Fibroblast of lung (primary cell): Measurements from ENCODE around the gene SLC39A7. TPM values are rescaled to one million over a fixed set of nuclear protein-coding genes. Genes with fewer than 3 reads are reported as not detected.

Source experiments
- DNase-seq, 2 donors: peaks; one replicate each; pipeline versions ENCODE4 v3.0.0 to v3.0.0-alpha.2; 2010; ENCODE audit warnings: low read depth in 2 of 2
- H2AFZ ChIP-seq: 2 replicates; pipeline ENCODE4 v1.5.1; 2012; ENCODE audit warnings: low read length, control low read depth, inconsistent platforms
- H3K27ac ChIP-seq: 2 replicates; pipeline ENCODE4 v1.5.1; 2011; ENCODE audit warnings: low read length, control low read depth; ENCODE audit not compliant: insufficient read depth
- H3K27me3 ChIP-seq: 2 replicates; pipeline ENCODE4 v1.5.1; 2011; ENCODE audit warnings: mild to moderate bottlenecking, low read length; ENCODE audit not compliant: control insufficient read depth, insufficient read depth
- H3K36me3 ChIP-seq: 2 replicates; pipeline ENCODE4 v1.5.1; 2011; ENCODE audit warnings: low read length; ENCODE audit not compliant: control insufficient read depth, insufficient read depth
- H3K4me1 ChIP-seq: 2 replicates; pipeline ENCODE4 v1.5.1; 2011; ENCODE audit warnings: low read length; ENCODE audit not compliant: control insufficient read depth, insufficient read depth; ENCODE audit errors: extremely low read depth
- H3K4me2 ChIP-seq: 2 replicates; pipeline ENCODE4 v1.5.1; 2011; ENCODE audit warnings: low read length, control low read depth; ENCODE audit not compliant: insufficient read depth; ENCODE audit errors: extremely low read depth
- H3K4me3 ChIP-seq, 4 experiments: fragments of 200-600 bp in 1 of 4; sonication (generic) in 1 of 4; replicated peaks in 1 of 4; 2 replicates each; pipeline ENCODE4 v1.5.1; 2011 to 2016; ENCODE audit warnings: low read length in 4 of 4, low read depth in 3 of 4, mild to moderate bottlenecking in 3 of 4, control low read depth in 2 of 4, inconsistent platforms in 1 of 4, mixed read lengths in 1 of 4; ENCODE audit not compliant: insufficient read depth in 1 of 4; ENCODE audit errors: control extremely low read depth in 1 of 4
- H3K79me2 ChIP-seq: 2 replicates; pipeline ENCODE4 v1.5.1; 2012; ENCODE audit warnings: mild to moderate bottlenecking, low read length, inconsistent platforms; ENCODE audit not compliant: control insufficient read depth, insufficient read depth
- H3K9ac ChIP-seq: 2 replicates; pipeline ENCODE4 v1.5.1; 2011; ENCODE audit warnings: mild to moderate bottlenecking, low read length, control low read depth; ENCODE audit not compliant: insufficient read depth
- H3K9me3 ChIP-seq: 2 replicates; pipeline ENCODE4 v1.5.1; 2012; ENCODE audit warnings: low read depth, low read length; ENCODE audit not compliant: control insufficient read depth, insufficient read depth
- H4K20me1 ChIP-seq: 2 replicates; pipeline ENCODE4 v1.5.1; 2011; ENCODE audit warnings: low read length; ENCODE audit not compliant: control insufficient read depth, insufficient read depth; ENCODE audit errors: extremely low read depth
- EZH2 ChIP-seq: IDR thresholded peaks from 2 replicates; pipeline ENCODE4 v1.5.1; 2012; ENCODE audit warnings: low read length, control low read depth, mild to moderate bottlenecking; ENCODE audit errors: missing control alignments
- polyA plus RNA-seq, 2 donors: library from polyadenylated mRNA; depleted of rRNA in 1 of 2; stranded (reverse) in 1 of 2; unstranded in 1 of 2; fragments of >200 nt; gene quantifications; 2 replicates each; pipeline ENCODE4 v1.2.1, GENCODE V29; 2011 to 2012; ENCODE audit warnings: missing spikeins in 1 of 2
- total RNA-seq: library from RNA; depleted of rRNA; stranded (reverse); fragments of >200 nt; gene quantifications from 2 replicates; pipeline ENCODE4 v1.2.1, GENCODE V29; 2014
- TF ChIP-seq, protein P1 (sequence below), 2 donors: IDR thresholded peaks in 1 of 2; conservative IDR thresholded peaks in 1 of 2; 1 replicate in 1 of 2; 2 replicates in 1 of 2; pipeline ENCODE4 v1.5.1; 2011 to 2012; ENCODE audit warnings: low read length in 2 of 2, control low read depth in 1 of 2, inconsistent platforms in 1 of 2, low read depth in 1 of 2, mild to moderate bottlenecking in 1 of 2

The SLC39A7 gene
- total and polyA plus RNA-seq, 2 donors (not counting 1 experiment from before 2014, with no cell fraction given), result 112 to 160 TPM

DNA sequence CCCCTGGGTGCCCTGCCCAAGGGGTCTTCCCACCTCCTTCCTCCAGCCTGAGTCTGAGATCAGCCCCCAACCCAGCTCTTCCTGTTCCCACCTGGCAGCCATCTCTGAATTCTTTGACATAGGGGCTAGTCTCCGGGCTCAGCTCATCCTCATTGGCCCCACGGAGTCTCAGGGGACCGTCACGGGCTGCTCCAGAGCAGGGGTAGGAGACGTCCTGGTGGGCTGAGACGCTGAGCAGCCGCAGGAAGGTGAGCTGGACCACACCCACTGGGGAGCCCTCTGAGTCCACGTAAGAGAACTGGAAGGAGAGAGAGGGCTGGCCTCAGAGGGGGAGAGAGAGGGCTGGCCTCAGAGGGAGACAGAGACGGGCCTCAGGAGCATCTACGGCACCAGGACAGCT is 36.5 kb upstream of the SLC39A7 start:
- H3K4me1 ChIP-seq, result peaks cover 5% of the 10 kb centered on the region
- no peaks in the 10 kb centered on the region for H3K36me3 ChIP-seq
- no peak overlapping the region for H3K4me3 ChIP-seq
- H3K27ac ChIP-seq, result no peak overlapping the region
- no peaks in the 10 kb centered on the region for H3K9me3 ChIP-seq
- no peak overlapping the region for H3K9ac ChIP-seq
- TF ChIP-seq EZH2, result no peak
- TF ChIP-seq, protein P1, sequence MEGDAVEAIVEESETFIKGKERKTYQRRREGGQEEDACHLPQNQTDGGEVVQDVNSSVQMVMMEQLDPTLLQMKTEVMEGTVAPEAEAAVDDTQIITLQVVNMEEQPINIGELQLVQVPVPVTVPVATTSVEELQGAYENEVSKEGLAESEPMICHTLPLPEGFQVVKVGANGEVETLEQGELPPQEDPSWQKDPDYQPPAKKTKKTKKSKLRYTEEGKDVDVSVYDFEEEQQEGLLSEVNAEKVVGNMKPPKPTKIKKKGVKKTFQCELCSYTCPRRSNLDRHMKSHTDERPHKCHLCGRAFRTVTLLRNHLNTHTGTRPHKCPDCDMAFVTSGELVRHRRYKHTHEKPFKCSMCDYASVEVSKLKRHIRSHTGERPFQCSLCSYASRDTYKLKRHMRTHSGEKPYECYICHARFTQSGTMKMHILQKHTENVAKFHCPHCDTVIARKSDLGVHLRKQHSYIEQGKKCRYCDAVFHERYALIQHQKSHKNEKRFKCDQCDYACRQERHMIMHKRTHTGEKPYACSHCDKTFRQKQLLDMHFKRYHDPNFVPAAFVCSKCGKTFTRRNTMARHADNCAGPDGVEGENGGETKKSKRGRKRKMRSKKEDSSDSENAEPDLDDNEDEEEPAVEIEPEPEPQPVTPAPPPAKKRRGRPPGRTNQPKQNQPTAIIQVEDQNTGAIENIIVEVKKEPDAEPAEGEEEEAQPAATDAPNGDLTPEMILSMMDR (conservative IDR thresholded peaks at IDR 0.05 in 1 of 2, IDR thresholded peaks at IDR 0.05 in 1 of 2; ENCODE audit: low read depth in 1 of 2, low read length in 2 of 2), result no peak
- H2AFZ ChIP-seq, result no peak overlapping the region
- H3K4me2 ChIP-seq, result no peak overlapping the region
- no peaks in the 10 kb centered on the region for H3K79me2 ChIP-seq
- H3K27me3 ChIP-seq, result no peaks in the 10 kb centered on the region
- DNase-seq, result no peak
- no peaks in the 10 kb centered on the region for H4K20me1 ChIP-seq

DNA sequence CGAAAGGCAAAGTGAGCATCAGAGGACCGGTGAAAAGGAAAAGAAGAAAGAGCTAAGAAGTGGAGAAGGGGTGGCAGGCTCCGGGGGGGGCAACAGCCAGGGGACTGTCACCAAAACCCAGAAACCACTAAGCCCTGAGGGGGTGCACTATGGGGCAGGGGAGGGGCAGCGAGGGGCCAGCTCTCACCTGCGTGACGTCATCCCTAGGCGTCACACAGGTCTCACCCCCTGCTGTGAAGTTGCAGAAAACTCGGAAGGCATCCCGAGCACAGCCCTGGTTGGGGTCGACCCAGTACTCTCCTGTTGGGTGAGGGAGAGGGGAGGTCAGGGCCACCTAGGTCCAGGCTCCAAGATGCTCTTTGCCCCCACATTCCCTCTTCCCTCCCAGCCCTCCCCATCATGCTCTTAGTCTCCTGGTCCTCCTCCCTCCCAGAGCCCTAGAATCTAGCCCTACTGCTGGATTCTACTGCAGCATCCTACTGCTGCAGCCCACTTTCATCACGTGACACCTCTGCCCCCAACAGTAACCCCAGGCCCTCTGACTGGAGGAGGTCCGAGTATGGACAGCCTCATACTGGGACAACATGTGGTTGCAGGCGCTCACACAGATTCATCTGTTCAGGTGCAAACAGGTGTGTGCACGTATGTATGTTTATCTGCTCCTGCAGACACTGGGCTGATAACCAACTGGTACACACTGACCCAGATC is 35.8 kb upstream of the SLC39A7 start:
- Histone ChIP-seq H3K36me3 (no peaks in the 10 kb centered on the region), H3K79me2 (no peaks in the 10 kb centered on the region), H3K27me3 (no peaks in the 10 kb centered on the region), H2AFZ (no peak overlapping the region), H4K20me1 (no peaks in the 10 kb centered on the region), H3K27ac (no peak overlapping the region), H3K4me1 (peaks cover 5% of the 10 kb centered on the region), H3K9me3 (no peaks in the 10 kb centered on the region), H3K4me3 (no peak overlapping the region), H3K9ac (no peak overlapping the region), H3K4me2 (no peak overlapping the region)
- no peak for DNase-seq
- TF ChIP-seq EZH2, result no peak
- TF ChIP-seq, protein P1 (conservative IDR thresholded peaks at IDR 0.05 in 1 of 2, IDR thresholded peaks at IDR 0.05 in 1 of 2; ENCODE audit: low read depth in 1 of 2, low read length in 2 of 2), result no peak

DNA sequence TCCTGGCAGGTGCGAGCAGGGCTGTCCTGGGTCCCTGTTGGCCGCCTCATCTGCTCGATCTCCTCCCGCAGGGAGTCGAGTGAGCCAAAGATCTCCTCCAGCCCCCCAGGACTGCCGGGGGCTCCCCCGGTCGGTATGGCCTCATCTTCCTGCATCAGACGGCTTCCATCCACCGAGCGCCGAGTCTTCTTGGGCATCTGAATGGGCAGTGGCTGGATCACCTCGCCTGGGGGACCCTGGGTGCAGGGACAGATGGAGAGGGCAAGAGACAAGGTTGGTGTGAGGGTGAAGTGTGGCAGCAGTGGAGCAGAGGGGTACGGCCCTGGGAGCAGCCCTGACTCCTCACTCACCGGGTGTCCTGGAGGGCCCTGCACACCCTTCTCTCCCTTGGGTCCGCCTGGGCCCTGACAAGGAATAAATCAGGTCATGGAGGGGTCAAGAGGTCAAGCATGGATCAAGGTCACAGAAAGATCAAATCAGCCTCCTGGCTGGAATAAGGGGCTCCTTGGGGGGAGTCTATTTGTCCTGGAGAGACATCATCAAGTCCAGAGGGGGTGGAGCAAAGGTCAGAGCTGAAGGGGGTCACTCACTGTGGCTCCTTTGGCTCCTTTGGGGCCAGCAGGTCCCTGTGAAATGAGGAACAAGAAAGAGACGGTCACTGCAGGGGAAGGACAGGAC is 34.9 kb upstream of the SLC39A7 start:
- Histone ChIP-seq H3K4me3 (no peak overlapping the region), H3K4me1 (peaks cover 5% of the 10 kb centered on the region), H3K36me3 (no peaks in the 10 kb centered on the region), H3K27ac (no peak overlapping the region), H3K9me3 (no peaks in the 10 kb centered on the region), H3K9ac (no peak overlapping the region), H4K20me1 (no peaks in the 10 kb centered on the region), H3K79me2 (no peaks in the 10 kb centered on the region), H3K4me2 (no peak overlapping the region), H2AFZ (no peak overlapping the region), H3K27me3 (no peaks in the 10 kb centered on the region)
- DNase-seq, result no peak
- TF ChIP-seq EZH2, result no peak
- TF ChIP-seq, protein P1 (conservative IDR thresholded peaks at IDR 0.05 in 1 of 2, IDR thresholded peaks at IDR 0.05 in 1 of 2; ENCODE audit: low read depth in 1 of 2, low read length in 2 of 2), result no peak
